ENCODE measurements around the gene TK1. TPM values are rescaled to one million over a fixed set of nuclear protein-coding genes. Genes with fewer than 3 reads are reported as not detected.

TK1 gene
- total RNA-seq, 4 donors from 2014 or later = 11.3 to 57.7 (median 34.3) TPM

DNA sequence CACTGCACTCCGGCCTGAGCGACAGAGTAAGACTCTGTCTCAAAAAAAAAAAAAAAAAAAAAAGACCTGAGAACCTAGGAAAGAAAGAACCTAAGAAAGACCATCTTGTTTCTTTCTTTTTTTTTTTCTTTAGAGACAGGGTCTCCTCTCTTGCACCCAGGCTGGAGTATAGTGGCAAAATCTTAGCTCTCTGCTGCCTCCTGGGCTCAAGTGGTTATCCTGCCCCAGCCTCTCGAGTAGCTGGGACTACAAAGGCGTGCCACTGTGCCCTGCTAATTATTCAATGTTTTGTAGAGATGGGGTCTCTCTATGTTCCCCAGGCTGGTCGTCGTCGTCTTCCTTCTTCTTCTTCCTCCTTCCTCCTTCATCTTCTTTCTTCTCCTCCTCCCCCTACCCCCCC is 19.4 kb upstream of the TK1 start:
- H3K9me3 ChIP-seq = no peaks in the 10 kb centered on the region

GRCh38 chr17:78205124-78205775 is 18.4 kb upstream of the TK1 start:
- H3K27me3 ChIP-seq = no peaks in the 10 kb centered on the region
- intact Hi-C loops (cut with DNase I) = no loop called here
- peaks cover 0 to 4% (median 0%) of the 10 kb centered on the region in 3 donors for H3K4me1 ChIP-seq
- TF ChIP-seq, protein P1, sequence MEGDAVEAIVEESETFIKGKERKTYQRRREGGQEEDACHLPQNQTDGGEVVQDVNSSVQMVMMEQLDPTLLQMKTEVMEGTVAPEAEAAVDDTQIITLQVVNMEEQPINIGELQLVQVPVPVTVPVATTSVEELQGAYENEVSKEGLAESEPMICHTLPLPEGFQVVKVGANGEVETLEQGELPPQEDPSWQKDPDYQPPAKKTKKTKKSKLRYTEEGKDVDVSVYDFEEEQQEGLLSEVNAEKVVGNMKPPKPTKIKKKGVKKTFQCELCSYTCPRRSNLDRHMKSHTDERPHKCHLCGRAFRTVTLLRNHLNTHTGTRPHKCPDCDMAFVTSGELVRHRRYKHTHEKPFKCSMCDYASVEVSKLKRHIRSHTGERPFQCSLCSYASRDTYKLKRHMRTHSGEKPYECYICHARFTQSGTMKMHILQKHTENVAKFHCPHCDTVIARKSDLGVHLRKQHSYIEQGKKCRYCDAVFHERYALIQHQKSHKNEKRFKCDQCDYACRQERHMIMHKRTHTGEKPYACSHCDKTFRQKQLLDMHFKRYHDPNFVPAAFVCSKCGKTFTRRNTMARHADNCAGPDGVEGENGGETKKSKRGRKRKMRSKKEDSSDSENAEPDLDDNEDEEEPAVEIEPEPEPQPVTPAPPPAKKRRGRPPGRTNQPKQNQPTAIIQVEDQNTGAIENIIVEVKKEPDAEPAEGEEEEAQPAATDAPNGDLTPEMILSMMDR (IDR thresholded peaks at IDR 0.05) = no peak
- no peak for TF ChIP-seq POLR2A (IDR thresholded peaks at IDR 0.05)
- WGBS, 2 donors = 97 to 100% methylated on average over 2 to 9 of the region's 17 CpGs
- no peak overlapping the region for H3K27ac ChIP-seq
- no peak overlapping the region for H3K4me3 ChIP-seq
- no peak for DNase-seq
- peaks cover 5 to 56% (median 5%) of the 10 kb centered on the region in 3 donors for H3K36me3 ChIP-seq
- H3K9me3 ChIP-seq = no peaks in the 10 kb centered on the region

More for the DNA sequence above, 19.4 kb upstream of the TK1 start:
- H3K36me3 ChIP-seq = peaks cover 5 to 56% (median 5%) of the 10 kb centered on the region in 3 donors
- intact Hi-C loops (cut with DNase I) = no loop called here
- H3K27me3 ChIP-seq = no peaks in the 10 kb centered on the region
- DNase-seq = no peak
- WGBS, 2 donors = 70 to 78% methylated on average over 7 of the region's 7 CpGs
- H3K4me3 ChIP-seq = no peak overlapping the region
- no peaks in the 10 kb centered on the region for H3K4me1 ChIP-seq
- TF ChIP-seq POLR2A (IDR thresholded peaks at IDR 0.05) = no peak
- TF ChIP-seq, protein P1 (IDR thresholded peaks at IDR 0.05) = no peak
- H3K27ac ChIP-seq = no peak overlapping the region

GRCh38 chr17:78204387-78205123 is 17.7 kb upstream of the TK1 start:
- H3K27me3 ChIP-seq = no peaks in the 10 kb centered on the region
- no peak for DNase-seq
- no peak overlapping the region for H3K4me3 ChIP-seq
- peaks cover 5 to 56% (median 5%) of the 10 kb centered on the region in 3 donors for H3K36me3 ChIP-seq
- no peak overlapping the region for H3K27ac ChIP-seq
- H3K9me3 ChIP-seq = no peaks in the 10 kb centered on the region
- TF ChIP-seq, protein P1 (IDR thresholded peaks at IDR 0.05) = no peak
- TF ChIP-seq POLR2A (IDR thresholded peaks at IDR 0.05) = no peak
- 87 to 96% methylated on average over 16 to 19 of the region's 22 CpGs for WGBS, 2 donors
- peaks cover 1 to 9% (median 2%) of the 10 kb centered on the region in 3 donors for H3K4me1 ChIP-seq
- intact Hi-C loops (cut with DNase I) = no loop called here

- no peak overlapping the region for H3K27ac ChIP-seq
Observed at GRCh38 chr17:78202666-78203065, 15.8 kb upstream of the TK1 start.

More at GRCh38 chr17:78202666-78203065, 15.8 kb upstream of the TK1 start:
- no peak for TF ChIP-seq POLR2A (IDR thresholded peaks at IDR 0.05)
- TF ChIP-seq, protein P1 (IDR thresholded peaks at IDR 0.05) = no peak
- Histone ChIP-seq H3K27me3 (no peaks in the 10 kb centered on the region), H3K36me3 (peaks cover 5 to 58% (median 5%) of the 10 kb centered on the region in 3 donors), H3K4me3 (no peak overlapping the region), H3K9me3 (no peaks in the 10 kb centered on the region), H3K4me1 (peaks cover 5 to 25% (median 13%) of the 10 kb centered on the region in 3 donors)
- WGBS, 2 donors = 82 to 100% methylated on average over 3 to 4 of the region's 8 CpGs
- no peak for DNase-seq
- intact Hi-C loops (cut with DNase I) = no loop called here

Data from esophagus squamous epithelium (tissue), 5 donors.